ENCODE data around the gene HSPA4L. TPM values are rescaled to one million over a fixed set of nuclear protein-coding genes. Genes with fewer than 3 reads are reported as not detected.

The HSPA4L gene
- total and polyA plus RNA-seq, 2 experiments from 2014 or later, result 3.5 to 4.2 TPM

GRCh38 chr4:127875791-127876190, 93.7 kb downstream of the HSPA4L start:
- no peak for DNase-seq (ENCODE audit: low spot score)
- TF ChIP-seq, protein P1, sequence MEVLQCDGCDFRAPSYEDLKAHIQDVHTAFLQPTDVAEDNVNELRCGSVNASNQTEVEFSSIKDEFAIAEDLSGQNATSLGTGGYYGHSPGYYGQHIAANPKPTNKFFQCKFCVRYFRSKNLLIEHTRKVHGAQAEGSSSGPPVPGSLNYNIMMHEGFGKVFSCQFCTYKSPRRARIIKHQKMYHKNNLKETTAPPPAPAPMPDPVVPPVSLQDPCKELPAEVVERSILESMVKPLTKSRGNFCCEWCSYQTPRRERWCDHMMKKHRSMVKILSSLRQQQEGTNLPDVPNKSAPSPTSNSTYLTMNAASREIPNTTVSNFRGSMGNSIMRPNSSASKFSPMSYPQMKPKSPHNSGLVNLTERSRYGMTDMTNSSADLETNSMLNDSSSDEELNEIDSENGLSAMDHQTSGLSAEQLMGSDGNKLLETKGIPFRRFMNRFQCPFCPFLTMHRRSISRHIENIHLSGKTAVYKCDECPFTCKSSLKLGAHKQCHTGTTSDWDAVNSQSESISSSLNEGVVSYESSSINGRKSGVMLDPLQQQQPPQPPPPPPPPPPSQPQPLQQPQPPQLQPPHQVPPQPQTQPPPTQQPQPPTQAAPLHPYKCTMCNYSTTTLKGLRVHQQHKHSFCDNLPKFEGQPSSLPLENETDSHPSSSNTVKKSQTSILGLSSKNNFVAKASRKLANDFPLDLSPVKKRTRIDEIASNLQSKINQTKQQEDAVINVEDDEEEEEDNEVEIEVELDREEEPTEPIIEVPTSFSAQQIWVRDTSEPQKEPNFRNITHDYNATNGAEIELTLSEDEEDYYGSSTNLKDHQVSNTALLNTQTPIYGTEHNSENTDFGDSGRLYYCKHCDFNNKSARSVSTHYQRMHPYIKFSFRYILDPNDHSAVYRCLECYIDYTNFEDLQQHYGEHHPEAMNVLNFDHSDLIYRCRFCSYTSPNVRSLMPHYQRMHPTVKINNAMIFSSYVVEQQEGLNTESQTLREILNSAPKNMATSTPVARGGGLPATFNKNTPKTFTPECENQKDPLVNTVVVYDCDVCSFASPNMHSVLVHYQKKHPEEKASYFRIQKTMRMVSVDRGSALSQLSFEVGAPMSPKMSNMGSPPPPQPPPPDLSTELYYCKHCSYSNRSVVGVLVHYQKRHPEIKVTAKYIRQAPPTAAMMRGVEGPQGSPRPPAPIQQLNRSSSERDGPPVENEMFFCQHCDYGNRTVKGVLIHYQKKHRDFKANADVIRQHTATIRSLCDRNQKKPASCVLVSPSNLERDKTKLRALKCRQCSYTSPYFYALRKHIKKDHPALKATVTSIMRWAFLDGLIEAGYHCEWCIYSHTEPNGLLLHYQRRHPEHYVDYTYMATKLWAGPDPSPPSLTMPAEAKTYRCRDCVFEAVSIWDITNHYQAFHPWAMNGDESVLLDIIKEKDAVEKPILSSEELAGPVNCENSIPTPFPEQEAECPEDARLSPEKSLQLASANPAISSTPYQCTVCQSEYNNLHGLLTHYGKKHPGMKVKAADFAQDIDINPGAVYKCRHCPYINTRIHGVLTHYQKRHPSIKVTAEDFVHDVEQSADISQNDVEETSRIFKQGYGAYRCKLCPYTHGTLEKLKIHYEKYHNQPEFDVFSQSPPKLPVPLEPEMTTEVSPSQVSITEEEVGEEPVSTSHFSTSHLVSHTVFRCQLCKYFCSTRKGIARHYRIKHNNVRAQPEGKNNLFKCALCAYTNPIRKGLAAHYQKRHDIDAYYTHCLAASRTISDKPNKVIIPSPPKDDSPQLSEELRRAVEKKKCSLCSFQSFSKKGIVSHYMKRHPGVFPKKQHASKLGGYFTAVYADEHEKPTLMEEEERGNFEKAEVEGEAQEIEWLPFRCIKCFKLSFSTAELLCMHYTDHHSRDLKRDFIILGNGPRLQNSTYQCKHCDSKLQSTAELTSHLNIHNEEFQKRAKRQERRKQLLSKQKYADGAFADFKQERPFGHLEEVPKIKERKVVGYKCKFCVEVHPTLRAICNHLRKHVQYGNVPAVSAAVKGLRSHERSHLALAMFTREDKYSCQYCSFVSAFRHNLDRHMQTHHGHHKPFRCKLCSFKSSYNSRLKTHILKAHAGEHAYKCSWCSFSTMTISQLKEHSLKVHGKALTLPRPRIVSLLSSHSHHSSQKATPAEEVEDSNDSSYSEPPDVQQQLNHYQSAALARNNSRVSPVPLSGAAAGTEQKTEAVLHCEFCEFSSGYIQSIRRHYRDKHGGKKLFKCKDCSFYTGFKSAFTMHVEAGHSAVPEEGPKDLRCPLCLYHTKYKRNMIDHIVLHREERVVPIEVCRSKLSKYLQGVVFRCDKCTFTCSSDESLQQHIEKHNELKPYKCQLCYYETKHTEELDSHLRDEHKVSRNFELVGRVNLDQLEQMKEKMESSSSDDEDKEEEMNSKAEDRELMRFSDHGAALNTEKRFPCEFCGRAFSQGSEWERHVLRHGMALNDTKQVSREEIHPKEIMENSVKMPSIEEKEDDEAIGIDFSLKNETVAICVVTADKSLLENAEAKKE (CRISPR knock-in tag; IDR thresholded peaks at IDR 0.05), result no peak
- TF ChIP-seq ZNF331 (CRISPR knock-in tag; IDR thresholded peaks at IDR 0.05; ENCODE audit: low read depth) (no peak), EZH2phosphoT487 (IDR thresholded peaks at IDR 0.05; ENCODE audit: unreplicated experiment) (no peak), ZNF114 (CRISPR knock-in tag; IDR thresholded peaks at IDR 0.05) (no peak), NANOG (IDR thresholded peaks at IDR 0.05; ENCODE audit: borderline replicate concordance) (no peak), JUNB (IDR thresholded peaks at IDR 0.05; ENCODE audit: unreplicated experiment) (no peak), EZH2 (IDR thresholded peaks at IDR 0.05; ENCODE audit: low read depth, unreplicated experiment) (no peak), STAT1 (IDR thresholded peaks at IDR 0.05; ENCODE audit: unreplicated experiment) (no peak), CREB1 (CRISPR knock-in tag; IDR thresholded peaks at IDR 0.05; ENCODE audit: low read depth) (no peak), POLR2AphosphoS5 (IDR thresholded peaks at IDR 0.05; ENCODE audit: low read depth) (no peak)
- TF ChIP-seq, protein P2, sequence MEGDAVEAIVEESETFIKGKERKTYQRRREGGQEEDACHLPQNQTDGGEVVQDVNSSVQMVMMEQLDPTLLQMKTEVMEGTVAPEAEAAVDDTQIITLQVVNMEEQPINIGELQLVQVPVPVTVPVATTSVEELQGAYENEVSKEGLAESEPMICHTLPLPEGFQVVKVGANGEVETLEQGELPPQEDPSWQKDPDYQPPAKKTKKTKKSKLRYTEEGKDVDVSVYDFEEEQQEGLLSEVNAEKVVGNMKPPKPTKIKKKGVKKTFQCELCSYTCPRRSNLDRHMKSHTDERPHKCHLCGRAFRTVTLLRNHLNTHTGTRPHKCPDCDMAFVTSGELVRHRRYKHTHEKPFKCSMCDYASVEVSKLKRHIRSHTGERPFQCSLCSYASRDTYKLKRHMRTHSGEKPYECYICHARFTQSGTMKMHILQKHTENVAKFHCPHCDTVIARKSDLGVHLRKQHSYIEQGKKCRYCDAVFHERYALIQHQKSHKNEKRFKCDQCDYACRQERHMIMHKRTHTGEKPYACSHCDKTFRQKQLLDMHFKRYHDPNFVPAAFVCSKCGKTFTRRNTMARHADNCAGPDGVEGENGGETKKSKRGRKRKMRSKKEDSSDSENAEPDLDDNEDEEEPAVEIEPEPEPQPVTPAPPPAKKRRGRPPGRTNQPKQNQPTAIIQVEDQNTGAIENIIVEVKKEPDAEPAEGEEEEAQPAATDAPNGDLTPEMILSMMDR (conservative IDR thresholded peaks at IDR 0.05; ENCODE audit: low read depth in 2 of 2), result no peak
- TF ChIP-seq, protein P3, sequence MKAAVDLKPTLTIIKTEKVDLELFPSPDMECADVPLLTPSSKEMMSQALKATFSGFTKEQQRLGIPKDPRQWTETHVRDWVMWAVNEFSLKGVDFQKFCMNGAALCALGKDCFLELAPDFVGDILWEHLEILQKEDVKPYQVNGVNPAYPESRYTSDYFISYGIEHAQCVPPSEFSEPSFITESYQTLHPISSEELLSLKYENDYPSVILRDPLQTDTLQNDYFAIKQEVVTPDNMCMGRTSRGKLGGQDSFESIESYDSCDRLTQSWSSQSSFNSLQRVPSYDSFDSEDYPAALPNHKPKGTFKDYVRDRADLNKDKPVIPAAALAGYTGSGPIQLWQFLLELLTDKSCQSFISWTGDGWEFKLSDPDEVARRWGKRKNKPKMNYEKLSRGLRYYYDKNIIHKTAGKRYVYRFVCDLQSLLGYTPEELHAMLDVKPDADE (IDR thresholded peaks at IDR 0.05), result no peak
- TF ChIP-seq, protein P4, sequence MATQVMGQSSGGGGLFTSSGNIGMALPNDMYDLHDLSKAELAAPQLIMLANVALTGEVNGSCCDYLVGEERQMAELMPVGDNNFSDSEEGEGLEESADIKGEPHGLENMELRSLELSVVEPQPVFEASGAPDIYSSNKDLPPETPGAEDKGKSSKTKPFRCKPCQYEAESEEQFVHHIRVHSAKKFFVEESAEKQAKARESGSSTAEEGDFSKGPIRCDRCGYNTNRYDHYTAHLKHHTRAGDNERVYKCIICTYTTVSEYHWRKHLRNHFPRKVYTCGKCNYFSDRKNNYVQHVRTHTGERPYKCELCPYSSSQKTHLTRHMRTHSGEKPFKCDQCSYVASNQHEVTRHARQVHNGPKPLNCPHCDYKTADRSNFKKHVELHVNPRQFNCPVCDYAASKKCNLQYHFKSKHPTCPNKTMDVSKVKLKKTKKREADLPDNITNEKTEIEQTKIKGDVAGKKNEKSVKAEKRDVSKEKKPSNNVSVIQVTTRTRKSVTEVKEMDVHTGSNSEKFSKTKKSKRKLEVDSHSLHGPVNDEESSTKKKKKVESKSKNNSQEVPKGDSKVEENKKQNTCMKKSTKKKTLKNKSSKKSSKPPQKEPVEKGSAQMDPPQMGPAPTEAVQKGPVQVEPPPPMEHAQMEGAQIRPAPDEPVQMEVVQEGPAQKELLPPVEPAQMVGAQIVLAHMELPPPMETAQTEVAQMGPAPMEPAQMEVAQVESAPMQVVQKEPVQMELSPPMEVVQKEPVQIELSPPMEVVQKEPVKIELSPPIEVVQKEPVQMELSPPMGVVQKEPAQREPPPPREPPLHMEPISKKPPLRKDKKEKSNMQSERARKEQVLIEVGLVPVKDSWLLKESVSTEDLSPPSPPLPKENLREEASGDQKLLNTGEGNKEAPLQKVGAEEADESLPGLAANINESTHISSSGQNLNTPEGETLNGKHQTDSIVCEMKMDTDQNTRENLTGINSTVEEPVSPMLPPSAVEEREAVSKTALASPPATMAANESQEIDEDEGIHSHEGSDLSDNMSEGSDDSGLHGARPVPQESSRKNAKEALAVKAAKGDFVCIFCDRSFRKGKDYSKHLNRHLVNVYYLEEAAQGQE (IDR thresholded peaks at IDR 0.05; ENCODE audit: unreplicated experiment), result no peak

More at GRCh38 chr4:127875791-127876190, 93.7 kb downstream of the HSPA4L start:
- H3K27me3 ChIP-seq (ENCODE audit: insufficient read depth), result no peaks in the 10 kb centered on the region
- H3K4me2 ChIP-seq, result no peak overlapping the region
- H3K9me2 ChIP-seq (ENCODE audit: insufficient read depth), result no peaks in the 10 kb centered on the region
- H3K27ac Mint-ChIP-seq, result no peak overlapping the region
- H4K20me1 ChIP-seq (replicated peaks; ENCODE audit: insufficient read depth), result no peaks in the 10 kb centered on the region
- no peaks in the 10 kb centered on the region for H3K36me3 ChIP-seq (ENCODE audit: insufficient read depth)
- H3K4me3 ChIP-seq, result no peak overlapping the region
- ATAC-seq, result no peak
- peaks cover 6% of the 10 kb centered on the region; the same call in 1 of the 2 replicates for H3K79me2 ChIP-seq (replicated peaks; ENCODE audit: insufficient read depth)
- no peak overlapping the region for H3K4me3 Mint-ChIP-seq
- H3K27ac ChIP-seq (ENCODE audit: low read depth), result no peak overlapping the region
- no peak overlapping the region for H2AFZ ChIP-seq
- H3K4me1 Mint-ChIP-seq, result peaks cover 4% of the 10 kb centered on the region
- H3K27me3 Mint-ChIP-seq (ENCODE audit: insufficient read depth, low read depth, poor library complexity), result peaks cover 4% of the 10 kb centered on the region
- no peaks in the 10 kb centered on the region for H3K4me1 ChIP-seq (ENCODE audit: insufficient read depth)
- H3F3A ChIP-seq (replicated peaks; ENCODE audit: low read depth), result no peaks in the 10 kb centered on the region
- no peaks in the 10 kb centered on the region for H3K9me3 Mint-ChIP-seq
- peaks cover 8% of the 10 kb centered on the region; the same call in 1 of the 3 replicates for H3K36me3 Mint-ChIP-seq (ENCODE audit: low read depth)

All from GM23338 (cell line).